Activated effector memory CD4-positive, alpha-beta T cell treated with Interleukin-2 at 50 U/mL for 16 hours (primary cell): ENCODE results near the gene DSG2.
"Not testable (repeated sequence)": the region's sequence is repeated elsewhere in the genome, so short reads cannot be mapped to it uniquely, and the experiment has no call there.

Experiments used
- DNase-seq: peaks from one replicate; pipeline ENCODE4 v3.0.0-alpha.2; 2020

Gene DSG2

GRCh38 chr18:31503011-31503410, 5.0 kb downstream of the DSG2 start:
- DNase-seq: no peak

GRCh38 chr18:31504455-31505147, 6.6 kb downstream of the DSG2 start:
- no peak for DNase-seq

GRCh38 chr18:31505156-31505555, 7.2 kb downstream of the DSG2 start:
- DNase-seq: no peak

DNA sequence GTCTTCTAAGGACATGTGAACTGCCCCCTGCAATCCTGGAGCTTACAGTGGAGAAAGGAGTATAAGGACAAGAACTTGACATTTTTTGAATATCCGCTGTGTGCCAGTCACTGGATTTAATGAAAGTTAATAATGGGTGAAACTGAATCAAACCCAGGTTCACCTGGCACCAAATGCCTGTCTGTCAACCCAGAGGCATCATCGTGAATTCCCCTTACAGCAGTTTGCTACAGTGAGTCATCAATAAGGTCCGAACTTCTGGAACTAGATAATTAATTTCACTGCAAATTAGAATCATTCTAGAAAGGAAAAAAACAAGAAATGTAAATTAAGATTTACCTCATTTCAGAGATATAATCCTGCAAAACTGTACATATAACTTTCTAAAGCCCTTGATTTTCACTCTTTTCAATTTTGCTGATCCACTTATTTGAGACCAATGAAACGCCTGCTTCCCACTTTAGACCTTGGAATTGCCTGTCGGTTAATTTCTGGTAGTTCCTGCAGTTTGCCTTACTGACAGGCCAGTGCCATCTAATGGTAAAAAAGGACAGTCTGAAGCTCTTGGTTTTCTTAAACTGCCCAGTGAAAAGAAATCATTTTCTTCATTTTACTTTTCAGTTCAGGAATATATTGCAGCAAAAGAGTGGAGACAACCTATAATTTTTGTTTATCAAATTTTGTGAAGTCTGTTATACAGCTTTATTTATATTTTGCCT, 8.2 kb downstream of the DSG2 start:
- no peak for DNase-seq

DNA sequence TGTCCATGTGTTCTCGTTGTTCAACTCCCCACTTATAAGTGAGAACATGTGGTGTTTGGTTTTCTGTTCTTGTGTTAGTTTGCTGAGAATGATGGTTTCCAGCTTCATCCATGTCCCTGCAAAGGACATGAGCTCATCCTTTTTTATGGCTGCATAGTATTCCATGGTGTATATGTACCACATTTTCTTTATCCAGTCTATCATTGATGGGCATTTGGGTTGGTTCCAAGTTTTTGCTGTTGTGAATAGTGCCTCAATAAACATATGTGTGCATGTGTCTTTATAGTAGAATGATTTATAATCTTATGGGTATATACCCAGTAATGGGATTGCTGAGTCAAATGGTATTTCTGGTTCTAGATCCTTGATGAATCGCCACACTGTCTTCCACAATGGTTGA, 9.1 kb downstream of the DSG2 start:
- not testable (repeated sequence) for DNase-seq

- DNase-seq: no peak
Observed at GRCh38 chr18:31508781-31509180, 10.8 kb downstream of the DSG2 start.

DNA sequence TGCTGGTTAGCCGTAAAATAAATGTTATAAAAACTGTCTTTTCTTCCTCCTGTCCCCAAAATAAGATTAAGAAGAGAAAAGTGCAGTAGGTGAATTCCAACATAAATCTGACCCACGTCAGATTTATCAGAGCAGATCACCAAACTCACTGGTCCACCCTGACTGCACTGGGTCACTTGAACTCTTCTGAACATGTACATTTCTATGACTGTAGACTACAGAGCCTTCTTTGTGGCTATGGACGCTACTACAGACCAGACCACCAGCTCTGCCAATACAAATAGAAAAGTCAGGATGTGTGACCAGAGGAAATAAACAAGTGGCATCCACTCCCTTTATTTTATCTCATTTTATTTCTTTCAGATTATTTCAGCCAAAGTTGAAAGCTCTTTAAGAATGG, 11.6 kb downstream of the DSG2 start:
- no peak for DNase-seq

GRCh38 chr18:31510319-31510718, 12.3 kb downstream of the DSG2 start:
- DNase-seq: no peak

DNA sequence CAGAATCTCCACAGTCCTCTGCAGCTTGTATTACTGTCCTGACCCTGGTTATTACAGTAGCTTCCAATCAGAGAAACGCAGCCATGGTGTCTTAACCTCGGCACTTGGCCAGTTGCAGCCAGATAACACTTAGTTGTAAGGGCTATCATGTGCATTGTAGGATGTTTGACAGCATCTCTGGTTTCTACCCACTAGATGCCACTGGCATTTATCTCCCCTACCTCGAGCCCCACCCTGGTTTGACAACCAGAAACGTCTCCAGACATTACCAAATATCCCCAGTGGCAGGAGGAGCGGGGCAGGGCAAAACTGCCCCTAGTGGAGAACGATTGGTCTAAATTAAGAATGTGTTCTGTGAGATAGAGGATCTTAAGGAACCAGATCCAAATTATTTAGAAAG, 13.1 kb downstream of the DSG2 start:
- no peak for DNase-seq

GRCh38 chr18:31512203-31512764, 14.3 kb downstream of the DSG2 start:
- DNase-seq: no peak

- DNase-seq: no peak
Observed at GRCh38 chr18:31513189-31513935, 15.4 kb downstream of the DSG2 start.

DNA sequence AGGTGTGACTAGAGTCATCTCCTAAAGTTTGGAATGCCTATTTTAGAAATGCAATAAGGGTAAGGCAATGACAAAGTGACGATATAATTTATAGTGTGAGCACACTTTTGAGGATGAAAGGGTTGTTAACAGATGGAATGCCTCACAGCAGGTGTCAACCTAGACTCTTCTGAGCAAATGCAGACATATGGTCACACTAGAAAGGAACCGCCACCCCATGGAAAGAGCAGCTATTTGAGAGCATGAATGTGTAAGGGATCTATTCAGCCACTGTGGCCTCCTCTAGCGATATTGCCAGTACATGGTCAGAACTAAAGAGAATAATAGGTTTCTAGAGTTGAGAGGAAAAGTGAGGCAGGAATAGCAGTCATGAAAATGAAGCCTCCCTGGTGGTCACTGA, 18.5 kb downstream of the DSG2 start:
- no peak for DNase-seq

DNA sequence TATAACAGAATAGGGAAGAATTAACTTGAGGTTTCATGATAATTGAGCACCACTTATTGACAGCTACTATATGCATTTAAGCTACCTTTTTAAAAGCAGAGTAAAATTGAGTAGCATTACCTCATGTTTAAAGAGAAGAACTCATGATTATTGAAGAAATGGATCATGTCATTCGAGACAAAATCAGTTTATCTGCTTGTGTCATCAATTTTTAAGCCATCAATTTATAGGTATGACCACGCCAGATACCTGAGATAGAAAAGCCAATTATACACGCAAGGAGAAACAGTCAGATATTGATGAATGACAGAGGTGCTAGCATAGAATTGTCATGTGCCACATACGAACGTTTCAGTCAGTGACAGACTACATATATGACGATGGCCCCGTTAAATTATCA, 28.4 kb downstream of the DSG2 start:
- no peak for DNase-seq

GRCh38 chr18:31533236-31533635, 35.3 kb downstream of the DSG2 start:
- DNase-seq: no peak

DNA sequence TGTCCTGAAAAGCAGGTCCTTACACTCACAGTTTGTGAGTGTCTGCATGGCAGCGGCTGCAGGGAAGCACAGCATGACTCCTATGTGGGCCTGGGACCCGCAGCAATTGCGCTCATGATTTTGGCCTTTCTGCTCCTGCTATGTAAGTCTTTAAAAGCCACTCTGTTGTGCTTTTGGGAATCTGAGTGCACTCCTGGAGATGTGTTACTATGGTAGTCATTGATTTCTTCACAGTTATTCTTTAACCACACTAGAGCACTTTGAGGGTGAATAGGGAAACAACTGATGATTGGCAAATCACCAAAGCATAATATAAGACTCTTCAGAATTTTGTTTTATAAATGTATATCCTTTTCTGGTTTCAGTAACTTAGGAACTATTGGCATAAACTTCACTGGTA, 40.9 kb downstream of the DSG2 start:
- no peak for DNase-seq

- no peak for DNase-seq
Observed at GRCh38 chr18:31546476-31546875, 48.5 kb downstream of the DSG2 start.

DNA sequence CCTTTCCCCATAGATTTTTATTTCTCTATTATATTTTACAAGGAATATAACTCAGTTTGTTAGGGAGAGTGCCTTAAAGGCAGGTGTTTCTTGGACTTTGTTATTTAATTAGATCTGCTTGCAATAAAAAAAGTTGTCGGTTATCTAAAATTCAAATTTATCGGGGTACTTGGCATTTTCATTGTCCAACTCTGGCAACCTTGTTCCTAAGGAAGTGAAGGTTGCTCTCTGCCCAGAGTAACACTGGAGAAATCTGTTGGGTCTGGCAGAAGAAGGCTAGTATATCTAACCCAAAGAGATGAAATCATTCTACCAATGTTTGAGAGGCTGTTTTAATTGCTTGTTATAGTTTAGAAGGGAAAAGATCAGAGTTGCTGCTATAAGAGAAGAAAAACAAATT, 50.9 kb downstream of the DSG2 start:
- no peak for DNase-seq

- no peak for DNase-seq
Observed at GRCh38 chr18:31549416-31549815, 51.4 kb downstream of the DSG2 start.

GRCh38 chr18:31551883-31552282, 53.9 kb downstream of the DSG2 start:
- no peak for DNase-seq

- no peak for DNase-seq
Observed at GRCh38 chr18:31553800-31554199, 55.8 kb downstream of the DSG2 start.

DNA sequence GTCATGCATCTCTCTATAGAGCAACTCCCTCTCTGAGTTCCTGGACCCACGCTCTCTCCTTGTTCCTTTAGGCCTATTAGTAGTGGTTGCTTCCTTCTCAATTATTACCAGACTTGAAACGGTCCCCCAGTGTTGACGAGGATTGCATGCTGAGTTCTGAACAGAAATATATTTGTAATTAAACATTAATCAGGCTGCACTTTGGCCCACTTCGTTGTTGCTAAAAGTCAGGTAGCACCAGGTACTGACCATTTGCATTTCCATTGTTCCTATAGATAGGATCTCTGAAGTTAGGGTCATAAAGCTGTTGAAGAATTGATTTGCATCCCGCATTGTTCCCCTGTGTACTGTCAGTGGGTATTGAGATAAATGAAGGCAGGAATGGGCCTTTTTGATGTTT, 56.8 kb downstream of the DSG2 start:
- DNase-seq: no peak

DNA sequence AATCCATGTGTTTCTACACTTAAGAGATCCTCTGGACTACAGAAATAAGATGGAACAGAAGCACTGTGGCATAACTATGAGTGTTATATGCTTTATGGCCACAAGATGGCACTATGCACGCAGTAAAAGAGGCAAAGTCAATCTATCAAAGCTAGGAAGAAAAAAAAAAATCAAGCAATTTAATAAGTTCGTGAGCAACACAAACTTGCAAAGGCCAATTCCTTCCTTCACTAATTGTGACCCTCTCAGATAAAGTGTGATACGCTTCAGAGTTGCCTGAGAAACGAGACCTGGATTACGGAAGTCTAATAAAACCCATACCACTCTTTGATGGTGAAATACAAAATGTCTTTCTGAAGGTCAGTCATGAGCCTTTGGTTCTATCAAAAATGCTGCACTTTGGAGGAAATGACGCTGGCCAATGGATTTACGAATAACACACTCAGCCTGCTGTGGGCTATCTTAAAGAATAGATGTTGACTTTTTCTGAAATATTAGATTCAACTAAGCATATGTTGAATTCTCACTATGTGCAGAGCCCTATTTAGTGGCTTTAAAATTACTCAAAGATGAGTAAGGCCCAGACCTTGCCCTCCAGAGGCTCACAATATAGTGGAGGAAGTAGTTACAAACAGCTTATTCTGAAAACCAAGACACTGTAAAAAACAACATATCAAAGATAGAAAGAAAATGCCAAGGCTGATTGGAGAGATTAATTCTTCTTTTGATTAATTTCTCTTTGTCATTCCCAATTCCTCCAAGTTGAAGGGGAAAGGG, 58.2 kb downstream of the DSG2 start:
- DNase-seq: no peak

DNA sequence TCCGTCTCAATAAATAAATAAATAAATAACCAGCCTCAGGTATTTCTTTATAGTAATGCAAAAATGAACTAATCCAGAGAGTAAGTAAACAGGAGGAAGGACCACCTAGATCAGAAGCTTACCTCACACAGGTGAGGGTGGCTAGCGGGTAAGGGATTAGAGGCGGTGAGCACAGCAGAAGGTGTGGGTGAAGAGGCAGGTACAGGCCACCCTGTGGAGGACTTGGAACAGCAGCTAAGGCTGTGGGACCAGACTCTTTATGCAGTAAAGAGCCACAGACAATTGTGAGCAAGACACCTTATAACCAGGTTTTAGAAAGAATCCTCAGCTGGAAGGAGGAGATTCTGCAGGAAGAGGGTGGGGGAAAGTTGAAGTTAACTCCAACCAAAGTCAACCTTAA, 59.5 kb downstream of the DSG2 start:
- no peak for DNase-seq
